NB4 (cell line): ENCODE data around the gene MT4.

Experiments
- CTCF ChIP-seq: IDR thresholded peaks from one replicate; pipeline ENCODE4 v1.5.1; 2012; ENCODE audit warnings: low read depth, low read length
- MYC ChIP-seq: IDR thresholded peaks from 2 replicates; pipeline ENCODE4 v1.6.1; 2011; ENCODE audit warnings: low read depth, low read length
- POLR2A ChIP-seq: IDR thresholded peaks from 2 replicates; pipeline ENCODE4 v1.6.1; 2011; ENCODE audit warnings: mild to moderate bottlenecking; ENCODE audit not compliant: insufficient read length; ENCODE audit errors: extremely low read depth

- TF ChIP-seq CTCF = no peak
- no peak for TF ChIP-seq POLR2A
- no peak for TF ChIP-seq MYC
Measured at GRCh38 chr16:56601325-56601724, 36.5 kb downstream of the MT4 start.
